K562 (cell line): ENCODE data around the gene WNT16. TPM values are rescaled to one million over a fixed set of nuclear protein-coding genes. Genes with fewer than 3 reads are reported as not detected.
A peak's percentile ranks its signal among the peaks of the same experiment; 100 is the strongest.

Source experiments
- ATAC-seq: fragments of 200-7000 bp; cut with Tn5 transposase; 3 replicates; pipeline ENCODE4 v1.9.1; 2020; ENCODE audit warnings: moderate library complexity
- BruUV-seq: library from RNA; stranded (reverse); fragments of 400-500 nt; replicated peaks from 2 replicates; lab custom pipeline; 2021; lab: Mats Ljungman, UMichigan
- CTCF ChIA-PET: fragments of 300-600 bp; formaldehyde crosslinking; extraction: SDS; loops from one replicate; lab custom pipeline; 2021; ENCODE audit warnings: low intra/inter-chr PET ratio; lab: Yijun Ruan, JAX
- POLR2A ChIA-PET: fragments of 300-600, 350-650 bp; sonication (Branson Sonifier 250); formaldehyde crosslinking; extraction: SDS; loops from one replicate; lab custom pipeline; 2021; ENCODE audit warnings: antibody characterized with exemption, inconsistent platforms; lab: Yijun Ruan, JAX
- DNase-seq, 4 experiments: peaks; one replicate each; pipeline versions ENCODE4 v3.0.0 to v3.0.0-alpha.2; 2011 to 2018; ENCODE audit warnings: low spot score in 3 of 4, mixed read lengths in 3 of 4; ENCODE audit errors: extremely low read depth in 1 of 4
- FAIRE-seq: peaks from 2 replicates; lab custom pipeline; 2011; peaks lifted over from hg19 to GRCh38; lab: Jason Lieb, UNC
- H2AFZ ChIP-seq: 2 replicates; pipeline ENCODE4 v1.6.0; 2011; ENCODE audit warnings: low read depth, low read length, control low read depth, inconsistent platforms
- H3K27ac ChIP-seq: fragments of 200-600 bp; 3 replicates; pipeline ENCODE4 v1.8.0; 2011; ENCODE audit warnings: low read depth, mild to moderate bottlenecking, control low read depth, inconsistent platforms, low read length, moderate library complexity, mixed read lengths; ENCODE audit errors: extremely low read depth
- H3K27me3 ChIP-seq, 2 experiments: fragments of 300-600 bp in 1 of 2; 2 replicates in 1 of 2; 3 replicates in 1 of 2; pipeline versions ENCODE4 v1.6.0 to v1.8.0; 2011; ENCODE audit warnings: inconsistent platforms in 2 of 2, low read length in 2 of 2, mild to moderate bottlenecking in 1 of 2, mixed read lengths in 1 of 2, moderate library complexity in 1 of 2; ENCODE audit not compliant: control insufficient read depth in 2 of 2, insufficient read depth in 2 of 2
- H3K36me3 ChIP-seq: fragments of 300-600 bp; 3 replicates; pipeline ENCODE4 v1.8.0; 2011; ENCODE audit warnings: mild to moderate bottlenecking, low read length, inconsistent platforms; ENCODE audit not compliant: control insufficient read depth, insufficient read depth
- H3K4me1 ChIP-seq, 2 experiments: fragments of 200-600 bp in 1 of 2; replicated peaks in 1 of 2; 2 replicates in 1 of 2; 3 replicates in 1 of 2; pipeline versions ENCODE4 v1.5.1 to v1.8.0; 2011; ENCODE audit warnings: inconsistent platforms in 2 of 2, low read length in 2 of 2, mild to moderate bottlenecking in 1 of 2, mixed read lengths in 1 of 2, moderate library complexity in 1 of 2; ENCODE audit not compliant: control insufficient read depth in 2 of 2, insufficient read depth in 2 of 2
- H3K4me2 ChIP-seq: 2 replicates; pipeline ENCODE4 v1.6.1; 2011; ENCODE audit warnings: low read length, control low read depth, inconsistent platforms, mixed read lengths; ENCODE audit not compliant: insufficient read depth
- H3K4me3 ChIP-seq: fragments of 200-600 bp; sonication (generic), shearing (Covaris generic); 2 replicates; pipeline ENCODE4 v1.5.1; 2016; ENCODE audit warnings: control low read depth, inconsistent platforms
- H3K79me2 ChIP-seq: fragments of 200-600 bp; 3 replicates; pipeline ENCODE4 v1.8.0; 2011; ENCODE audit warnings: low read length, inconsistent platforms; ENCODE audit not compliant: control insufficient read depth, insufficient read depth
- H3K9ac ChIP-seq, 2 experiments: 2 replicates each; pipeline versions ENCODE4 v1.6.0 to v1.6.1; 2011; ENCODE audit warnings: low read depth in 2 of 2, low read length in 2 of 2, control low read depth in 1 of 2, inconsistent platforms in 1 of 2, mild to moderate bottlenecking in 1 of 2, mixed read lengths in 1 of 2; ENCODE audit not compliant: insufficient read depth in 1 of 2
- H3K9me1 ChIP-seq: one replicate; pipeline ENCODE4 v1.6.0; 2011; ENCODE audit warnings: inconsistent platforms, mild to moderate bottlenecking, low read length, moderate library complexity; ENCODE audit not compliant: control insufficient read depth, insufficient read depth
- H3K9me3 ChIP-seq: replicated peaks from 2 replicates; pipeline ENCODE4 v1.5.1; 2011; ENCODE audit warnings: low read depth, low read length, inconsistent platforms; ENCODE audit not compliant: control insufficient read depth, insufficient read depth
- H4K20me1 ChIP-seq: replicated peaks from 2 replicates; pipeline ENCODE4 v1.6.1; 2011; ENCODE audit warnings: low read length, inconsistent platforms, mixed read lengths; ENCODE audit not compliant: control insufficient read depth, insufficient read depth
- CREB1 ChIP-seq, 2 experiments: sonication (generic) in 1 of 2; formaldehyde crosslinking in 1 of 2; IDR thresholded peaks; 2 replicates each; pipeline versions ENCODE4 v1.6.1 to v1.8.0; 2012 to 2022; ENCODE audit warnings: inconsistent platforms in 1 of 2, mild to moderate bottlenecking in 1 of 2, missing genetic modification reagents in 1 of 2, moderate library complexity in 1 of 2
- ETV1 ChIP-seq: fragments of 450-650 bp; conservative IDR thresholded peaks from 2 replicates; pipeline ENCODE4 v1.6.1; 2016; ENCODE audit warnings: missing genetic modification characterization, control low read depth, low read depth, missing compliant biosample characterization
- SNRNP70 ChIP-seq: fragments of 200-400 bp; formaldehyde crosslinking; optimal IDR thresholded peaks from 2 replicates; pipeline ENCODE3; 2017; ENCODE audit warnings: low read depth, low read length
- WGBS: fragments of 100-300 bp; shearing (Covaris generic); methylation state at CpG from one replicate; pipeline ENCODE4 v1.1.6; 2016; ENCODE audit warnings: low coverage, mixed read lengths; ENCODE audit not compliant: insufficient coverage; ENCODE audit errors: missing lambda C conversion rate; 5-methylcytosine and 5-hydroxymethylcytosine counted together
- in situ Hi-C: fragments of 300-500 bp; cut with MboI; formaldehyde crosslinking; loops from 4 replicates; pipeline ENCODE4 v1.15.0; 2018; ENCODE audit warnings: inconsistent platforms, mixed read lengths
- intact Hi-C: fragments of 100-400 bp; cut with micrococcal nuclease; formaldehyde crosslinking; loops from 2 replicates; pipeline ENCODE4 v1.14.2; 2022
- polyA plus RNA-seq, 8 experiments: library from polyadenylated mRNA; depleted of rRNA in 4 of 8; stranded (reverse) in 5 of 8; unstranded in 3 of 8; fragments of >200 nt; fragmentation: Nextera tagmentation in 2 of 8; fragmentation: Illumina TruSeq in 1 of 8; extraction: Ambion mirVana in 2 of 8; extraction: Trizol in 1 of 8; gene quantifications; 2 replicates each; pipeline versions ENCODE4 v1.2.1 to v1.2.3, GENCODE V29; 2011 to 2014; ENCODE audit warnings: inconsistent platforms in 1 of 8, missing spikeins in 1 of 8
- total RNA-seq, 7 experiments: library from RNA; depleted of rRNA in 6 of 7; stranded (reverse); fragments of >200 nt in 6 of 7; fragmentation: Illumina TruSeq in 2 of 7; extraction: Trizol in 2 of 7; gene quantifications; 2 replicates each; pipeline versions ENCODE4 v1.2.1 to v1.2.3, GENCODE V29; 2011 to 2021; ENCODE audit warnings: low replicate concordance in 1 of 7

The WNT16 gene
- total and polyA plus RNA-seq, 9 of the 15 experiments (the other 6 are each of a cell fraction or from before 2014, with no cell fraction given) = 0.06 to 0.07 TPM; not detected in 7

DNA sequence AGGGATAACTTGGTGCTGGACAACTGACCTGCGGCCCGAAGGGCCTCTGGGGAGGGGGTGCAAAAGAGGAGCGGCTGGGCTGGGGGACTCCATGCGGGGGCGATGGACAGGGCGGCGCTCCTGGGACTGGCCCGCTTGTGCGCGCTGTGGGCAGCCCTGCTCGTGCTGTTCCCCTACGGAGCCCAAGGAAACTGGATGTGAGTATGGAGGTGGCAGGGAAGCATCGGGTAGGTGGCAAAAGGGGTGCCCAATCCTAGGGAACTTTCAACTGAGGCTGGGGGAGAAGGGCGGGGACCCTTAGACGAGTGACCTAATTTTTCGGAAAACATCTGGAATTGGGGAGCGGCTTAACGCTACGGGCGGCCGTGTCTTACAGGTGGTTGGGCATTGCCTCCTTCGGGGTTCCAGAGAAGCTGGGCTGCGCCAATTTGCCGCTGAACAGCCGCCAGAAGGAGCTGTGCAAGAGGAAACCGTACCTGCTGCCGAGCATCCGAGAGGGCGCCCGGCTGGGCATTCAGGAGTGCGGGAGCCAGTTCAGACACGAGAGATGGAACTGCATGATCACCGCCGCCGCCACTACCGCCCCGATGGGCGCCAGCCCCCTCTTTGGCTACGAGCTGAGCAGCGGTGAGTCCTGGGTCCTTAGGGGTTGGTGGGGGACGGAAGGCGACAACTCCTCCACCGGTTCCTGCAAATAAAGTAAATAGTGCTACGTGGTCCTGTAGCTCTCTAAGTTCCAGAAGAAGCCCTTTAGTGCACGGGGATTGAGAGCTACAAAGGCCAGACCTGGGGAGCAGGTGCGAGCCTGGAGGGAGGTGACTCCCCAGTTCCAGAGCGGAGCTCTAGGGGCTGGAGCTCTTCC lies 622 bp downstream of the WNT16 start:
- WGBS = 29% methylated on average over 44 of the region's 47 CpGs
- Histone ChIP-seq H3K79me2 (no peaks in the 10 kb centered on the region), H3K27ac (no peak overlapping the region), H3K4me2 (no peak overlapping the region; the same call in 1 of the 2 replicates), H3K36me3 (no peaks in the 10 kb centered on the region), H3K4me3 (no peak overlapping the region), H3K9me1 (no peaks in the 10 kb centered on the region), H4K20me1 (no peaks in the 10 kb centered on the region; the same call in 1 of the 2 replicates), H2AFZ (no peak overlapping the region), H3K27me3 (peaks cover 45 to 46% of the 10 kb centered on the region in 2 experiments), H3K9ac (no peak overlapping the region), H3K9me3 (no peaks in the 10 kb centered on the region), H3K4me1 (peaks cover 0 to 22% of the 10 kb centered on the region in 2 experiments; a peak in 4 of 5 replicates)
- CTCF ChIA-PET = no interaction called here
- FAIRE-seq (no peak), DNase-seq (no peak), ATAC-seq (peak; percentile 36)
- BruUV-seq = no TSS peak
- in situ Hi-C loops = no loop called here
- intact Hi-C loops = loop anchor here (10.0 kb wide), 1 partner anchor 665 kb away; no protein-coding TSS in a partner anchor
- POLR2A ChIA-PET = interaction anchor here (0.9 to 1.3 kb wide), 3 partner anchors 18 to 194 kb away, joined by 3 to 4 read pairs (median 3); no protein-coding TSS in a partner anchor
- TF ChIP-seq ETV1 = no peak
- TF ChIP-seq SNRNP70 = no peak
- TF ChIP-seq CREB1 (IDR thresholded peaks at IDR 0.05) = no peak
- TF ChIP-seq CREB1 (CRISPR knock-in tag; IDR thresholded peaks at IDR 0.05) = no peak
